ENCODE results near the gene TADA3. TPM values are rescaled to one million over a fixed set of nuclear protein-coding genes. Genes with fewer than 3 reads are reported as not detected.

Gene TADA3
- total RNA-seq, 1 donor from 2014 or later = 64.6 TPM

DNA sequence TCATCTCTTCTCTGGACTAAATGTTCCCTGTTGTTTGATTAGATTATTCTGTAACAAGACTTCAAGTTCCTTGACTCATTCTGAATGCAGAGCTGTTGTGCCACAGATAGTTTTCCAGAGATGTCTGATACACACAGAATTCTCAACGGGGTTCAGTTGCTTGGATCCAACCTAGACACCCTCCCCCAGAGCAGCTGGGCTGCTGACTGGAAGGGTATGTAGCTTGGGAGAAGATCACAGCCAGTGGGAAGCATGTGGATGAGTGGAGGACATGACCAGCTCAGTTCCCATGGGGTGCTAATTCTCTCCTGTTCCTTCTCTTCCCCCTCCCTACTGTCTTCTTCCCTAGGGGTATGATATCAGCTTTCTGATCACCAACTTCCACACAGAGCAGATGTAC, 11.2 kb upstream of the TADA3 start:
- peaks cover 77% of the 10 kb centered on the region for H3K36me3 Mint-ChIP-seq (ENCODE audit: low read depth)
- intact Hi-C loops (cut with micrococcal nuclease) = no loop called here

GRCh38 chr3:9800529-9800928, 8.3 kb upstream of the TADA3 start:
- H3K4me3 Mint-ChIP-seq = no peak overlapping the region
- intact Hi-C loops (cut with micrococcal nuclease) = no loop called here
- H3K36me3 Mint-ChIP-seq (ENCODE audit: low read depth) = peaks cover 74% of the 10 kb centered on the region
- DNase-seq = no peak
- H3K27ac Mint-ChIP-seq = no peak overlapping the region
- no peaks in the 10 kb centered on the region for H3K9me3 Mint-ChIP-seq
- H3K4me1 Mint-ChIP-seq = peaks cover 15% of the 10 kb centered on the region
- H3K27me3 Mint-ChIP-seq = no peaks in the 10 kb centered on the region

More for the DNA sequence above, 11.2 kb upstream of the TADA3 start:
- DNase-seq = no peak
- peaks cover 21% of the 10 kb centered on the region for H3K4me1 Mint-ChIP-seq
- no peaks in the 10 kb centered on the region for H3K9me3 Mint-ChIP-seq
- no peak overlapping the region for H3K4me3 Mint-ChIP-seq
- no peaks in the 10 kb centered on the region for H3K27me3 Mint-ChIP-seq
- H3K27ac Mint-ChIP-seq = no peak overlapping the region

GRCh38 chr3:9797196-9797945, 5.1 kb upstream of the TADA3 start:
- Mint-ChIP-seq H3K4me1 (peaks cover 23% of the 10 kb centered on the region), H3K27me3 (no peaks in the 10 kb centered on the region), H3K4me3 (no peak overlapping the region), H3K27ac (no peak overlapping the region), H3K9me3 (no peaks in the 10 kb centered on the region), H3K36me3 (ENCODE audit: low read depth) (peaks cover 62% of the 10 kb centered on the region)
- no peak for DNase-seq
- intact Hi-C loops (cut with micrococcal nuclease) = no loop called here

GRCh38 chr3:9795207-9795606, 2.9 kb upstream of the TADA3 start:
- intact Hi-C loops (cut with micrococcal nuclease) = no loop called here
- Mint-ChIP-seq H3K9me3 (no peaks in the 10 kb centered on the region), H3K4me3 (peak overlapping the region; percentile 57), H3K27me3 (no peaks in the 10 kb centered on the region), H3K27ac (peak overlapping the region; percentile 27), H3K36me3 (ENCODE audit: low read depth) (peaks cover 59% of the 10 kb centered on the region), H3K4me1 (peaks cover 41% of the 10 kb centered on the region)
- DNase-seq = no peak

DNA sequence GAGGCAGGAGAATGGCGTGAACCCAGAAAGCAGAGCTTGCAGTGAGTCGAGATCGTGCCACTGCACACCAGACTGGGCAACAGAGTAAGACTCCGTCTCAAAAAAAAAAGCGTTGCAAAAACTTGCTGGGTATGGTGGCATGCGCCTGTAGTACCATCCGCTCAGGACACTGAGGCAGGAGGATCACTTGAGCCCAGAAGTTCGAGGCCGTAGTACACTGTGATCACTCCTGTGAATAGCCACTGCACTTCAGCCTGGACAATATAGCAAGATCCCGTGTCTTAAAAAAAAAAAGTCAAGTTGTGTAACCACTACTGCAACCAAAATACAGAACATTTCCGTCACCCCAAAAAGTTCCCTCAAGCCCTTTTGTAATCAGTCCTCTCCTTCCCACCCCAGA, 2.1 kb upstream of the TADA3 start:
- Mint-ChIP-seq H3K27ac (peak overlapping the region; percentile 100), H3K27me3 (no peaks in the 10 kb centered on the region), H3K9me3 (no peaks in the 10 kb centered on the region), H3K36me3 (ENCODE audit: low read depth) (peaks cover 59% of the 10 kb centered on the region), H3K4me1 (peaks cover 43% of the 10 kb centered on the region), H3K4me3 (peak overlapping the region; percentile 94)
- intact Hi-C loops (cut with micrococcal nuclease) = no loop called here
- no peak for DNase-seq

DNA sequence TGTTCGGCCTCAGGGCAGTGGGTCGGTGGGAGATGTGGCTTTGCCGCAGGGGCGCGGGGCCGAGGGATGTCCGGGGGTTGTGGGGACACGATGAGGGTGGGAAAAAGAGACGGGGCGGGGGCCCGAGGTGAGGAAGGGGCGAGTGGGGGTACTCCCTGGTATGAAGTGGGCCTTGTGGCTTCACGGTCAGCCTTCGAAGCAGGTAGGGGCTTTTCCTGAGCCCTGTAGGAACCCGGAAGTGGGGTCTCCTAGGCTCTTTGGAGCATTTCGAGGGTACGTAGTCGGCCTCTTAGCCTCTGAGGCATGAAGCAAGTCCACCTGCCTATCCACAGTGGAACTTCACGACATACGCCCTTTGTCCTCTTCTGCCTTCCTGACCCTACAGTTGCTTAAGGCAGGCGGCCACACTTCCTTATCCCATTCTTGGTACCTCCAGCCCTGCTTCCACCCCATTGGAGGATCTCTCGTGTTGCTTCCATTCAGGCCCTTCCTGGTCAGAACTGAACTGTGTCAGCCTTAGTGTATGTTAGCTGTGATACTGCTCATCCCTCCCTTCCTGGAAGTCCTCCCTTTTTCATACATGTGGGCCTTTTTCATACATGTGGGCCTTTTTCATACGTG, 998 bp upstream of the TADA3 start:
- peak; percentile 81 for DNase-seq
- Mint-ChIP-seq H3K4me3 (peak overlapping the region; percentile 94), H3K9me3 (no peaks in the 10 kb centered on the region), H3K27ac (peak overlapping the region; percentile 100), H3K4me1 (peaks cover 47% of the 10 kb centered on the region), H3K36me3 (ENCODE audit: low read depth) (peaks cover 58% of the 10 kb centered on the region), H3K27me3 (no peaks in the 10 kb centered on the region)
- intact Hi-C loops (cut with micrococcal nuclease) = loop anchor here (1.0 to 2.0 kb wide), 5 partner anchors 15 to 322 kb away; partner anchors contain the start of genes BRK1, CAMK1, CRELD1 and JAGN1

GRCh38 chr3:9791790-9792404, 376 bp downstream of the TADA3 start:
- peak overlapping the region; percentile 94 for H3K4me3 Mint-ChIP-seq
- H3K27ac Mint-ChIP-seq = peak overlapping the region; percentile 100
- H3K36me3 Mint-ChIP-seq (ENCODE audit: low read depth) = peaks cover 53% of the 10 kb centered on the region
- no peaks in the 10 kb centered on the region for H3K9me3 Mint-ChIP-seq
- H3K27me3 Mint-ChIP-seq = no peaks in the 10 kb centered on the region
- intact Hi-C loops (cut with micrococcal nuclease) = loop anchor here (1.0 to 2.0 kb wide), 8 partner anchors 14 to 323 kb away; partner anchors contain the start of genes BRK1, BRPF1, CRELD1 and JAGN1
- peaks cover 50% of the 10 kb centered on the region for H3K4me1 Mint-ChIP-seq
- peak; percentile 63 for DNase-seq

GRCh38 chr3:9791127-9791526, 1.1 kb downstream of the TADA3 start:
- Mint-ChIP-seq H3K9me3 (no peaks in the 10 kb centered on the region), H3K4me1 (peaks cover 55% of the 10 kb centered on the region), H3K27ac (no peak overlapping the region), H3K36me3 (ENCODE audit: low read depth) (peaks cover 59% of the 10 kb centered on the region), H3K4me3 (peak overlapping the region; percentile 94), H3K27me3 (no peaks in the 10 kb centered on the region)
- DNase-seq = no peak
- intact Hi-C loops (cut with micrococcal nuclease) = no loop called here

DNA sequence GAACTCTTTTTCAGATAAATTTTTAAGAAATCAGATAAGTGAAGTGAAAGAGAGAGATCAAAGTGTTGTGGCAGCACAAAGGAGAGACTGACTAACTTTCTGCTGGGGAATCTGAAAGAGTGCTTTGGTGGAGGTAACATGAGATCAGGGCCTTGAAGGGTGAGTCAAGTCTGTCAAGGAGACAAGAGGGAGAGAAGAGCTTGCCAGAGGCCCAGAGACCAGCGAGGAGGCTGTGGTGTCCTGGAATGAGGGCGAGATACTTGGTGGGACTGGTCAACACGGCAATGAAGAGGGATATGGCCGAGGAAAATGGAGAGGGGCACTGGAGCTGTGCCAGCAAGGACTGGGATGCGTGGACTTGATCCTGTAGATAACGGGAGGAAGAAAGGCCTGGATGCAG, 4.6 kb downstream of the TADA3 start:
- H3K4me1 Mint-ChIP-seq = peaks cover 49% of the 10 kb centered on the region
- peaks cover 62% of the 10 kb centered on the region for H3K36me3 Mint-ChIP-seq (ENCODE audit: low read depth)
- DNase-seq = peak; percentile 67
- no peaks in the 10 kb centered on the region for H3K9me3 Mint-ChIP-seq
- H3K27ac Mint-ChIP-seq = peak overlapping the region; percentile 85
- no peaks in the 10 kb centered on the region for H3K27me3 Mint-ChIP-seq
- peak overlapping the region; percentile 62 for H3K4me3 Mint-ChIP-seq
- intact Hi-C loops (cut with micrococcal nuclease) = loop anchor here (1.0 kb wide), 1 partner anchor 9 kb away; no protein-coding TSS in a partner anchor

DNA sequence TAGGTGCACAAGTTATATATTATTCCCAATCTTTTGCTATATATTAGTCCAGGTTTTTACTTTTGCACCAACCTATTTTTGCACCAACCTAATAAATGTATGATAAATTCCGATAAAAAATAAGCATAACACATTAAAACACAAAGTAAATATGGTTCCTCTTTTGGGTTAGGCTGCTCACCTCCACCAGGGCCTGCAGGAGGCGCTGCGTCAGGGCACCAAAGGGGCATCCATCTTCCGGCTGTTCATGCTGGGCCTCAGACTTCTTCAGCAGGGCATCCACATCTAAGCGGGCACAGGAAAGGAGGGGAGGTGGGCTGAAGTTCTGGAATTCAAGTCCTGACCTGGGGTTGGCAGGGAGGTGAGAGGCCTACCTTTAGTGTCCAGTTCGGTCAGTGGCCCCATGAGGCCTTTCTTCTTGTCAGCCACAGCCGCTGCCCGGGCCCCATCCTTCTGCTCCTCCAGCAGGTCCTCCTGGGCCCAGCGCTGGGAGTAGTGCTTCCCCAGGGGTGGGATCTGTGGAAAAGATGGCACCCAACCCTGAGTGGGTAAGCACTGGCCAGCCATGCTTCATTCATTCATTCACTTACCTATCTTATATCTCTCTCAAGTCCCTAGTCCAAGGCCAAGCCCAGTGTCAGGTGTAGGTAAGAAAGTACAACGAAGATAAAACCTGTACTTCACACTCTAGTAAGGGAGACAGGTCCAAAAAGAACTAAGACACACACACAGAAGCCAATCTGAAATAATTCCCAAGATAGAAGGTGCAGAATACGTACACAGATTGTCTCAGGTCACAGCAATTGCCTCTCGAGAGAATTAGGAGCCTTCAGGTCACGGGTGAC, 5.2 kb downstream of the TADA3 start:
- Mint-ChIP-seq H3K4me3 (peak overlapping the region; percentile 62), H3K27me3 (no peaks in the 10 kb centered on the region)

DNA sequence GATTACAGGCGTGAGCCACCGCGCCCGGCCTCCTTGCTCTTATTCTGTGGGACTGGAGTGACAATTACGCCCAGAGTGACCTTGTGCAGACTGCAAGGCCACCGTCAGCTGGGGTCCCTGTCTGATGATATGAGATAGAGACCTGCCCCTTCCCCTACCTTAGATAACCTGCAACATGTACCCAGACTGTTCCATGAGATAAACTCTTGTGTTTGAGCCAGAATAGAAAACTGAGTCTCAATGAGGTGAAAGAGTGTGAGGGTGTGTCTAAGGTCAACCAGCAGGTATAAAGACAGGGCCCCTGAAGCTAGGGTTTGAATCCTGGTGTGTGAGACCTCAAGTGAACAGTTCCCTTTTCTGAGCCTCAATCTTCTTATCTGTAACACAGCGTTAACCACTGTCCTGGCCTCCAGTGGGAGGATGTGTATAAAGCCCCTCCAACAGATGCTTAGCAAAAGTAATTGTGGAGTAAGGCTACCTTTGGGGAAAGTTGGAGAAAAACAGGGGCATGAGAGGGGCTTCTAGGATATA, 6.0 kb downstream of the TADA3 start:
- Mint-ChIP-seq H3K36me3 (ENCODE audit: low read depth) (peaks cover 65% of the 10 kb centered on the region), H3K4me3 (no peak overlapping the region), H3K9me3 (no peaks in the 10 kb centered on the region), H3K4me1 (peaks cover 49% of the 10 kb centered on the region), H3K27me3 (no peaks in the 10 kb centered on the region), H3K27ac (peak overlapping the region; percentile 60)
- intact Hi-C loops (cut with micrococcal nuclease) = no loop called here
- DNase-seq = no peak

More for the DNA sequence above, 5.2 kb downstream of the TADA3 start:
- H3K27ac Mint-ChIP-seq = peak overlapping the region; percentile 85
- intact Hi-C loops (cut with micrococcal nuclease) = loop anchor here (1.0 kb wide), 1 partner anchor 9 kb away; no protein-coding TSS in a partner anchor
- no peaks in the 10 kb centered on the region for H3K9me3 Mint-ChIP-seq
- H3K4me1 Mint-ChIP-seq = peaks cover 53% of the 10 kb centered on the region
- peaks cover 65% of the 10 kb centered on the region for H3K36me3 Mint-ChIP-seq (ENCODE audit: low read depth)
- DNase-seq = no peak

GRCh38 chr3:9785602-9786001, 6.7 kb downstream of the TADA3 start:
- Mint-ChIP-seq H3K4me3 (no peak overlapping the region), H3K27ac (no peak overlapping the region), H3K4me1 (peaks cover 49% of the 10 kb centered on the region), H3K9me3 (no peaks in the 10 kb centered on the region), H3K36me3 (ENCODE audit: low read depth) (peaks cover 68% of the 10 kb centered on the region), H3K27me3 (no peaks in the 10 kb centered on the region)
- intact Hi-C loops (cut with micrococcal nuclease) = no loop called here
- DNase-seq = no peak

DNA sequence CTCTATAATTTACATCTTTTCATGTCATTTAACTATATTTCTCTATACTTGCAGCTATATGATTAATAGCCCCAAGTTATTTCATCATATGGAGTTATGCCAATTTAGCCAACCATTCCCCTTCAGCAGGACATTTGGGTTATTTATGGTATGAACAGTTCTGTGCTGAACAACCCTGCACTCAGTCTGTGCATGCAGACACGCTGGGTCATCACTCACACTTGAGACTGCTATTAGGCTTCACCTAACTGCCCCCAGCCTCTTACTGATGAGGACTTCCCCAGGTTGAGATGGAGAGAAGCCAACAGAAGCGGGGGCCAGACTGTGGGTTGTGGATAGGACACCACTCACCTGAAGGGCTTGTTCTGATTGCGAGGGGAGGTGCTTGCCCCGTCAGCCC, 7.3 kb downstream of the TADA3 start:
- Mint-ChIP-seq H3K36me3 (ENCODE audit: low read depth) (peaks cover 66% of the 10 kb centered on the region), H3K27me3 (no peaks in the 10 kb centered on the region), H3K4me1 (peaks cover 48% of the 10 kb centered on the region), H3K27ac (no peak overlapping the region), H3K4me3 (no peak overlapping the region), H3K9me3 (no peaks in the 10 kb centered on the region)
- intact Hi-C loops (cut with micrococcal nuclease) = no loop called here
- DNase-seq = no peak

All from activated CD4-positive, alpha-beta T cell treated with anti-CD3 and anti-CD28 coated beads, Interleukin-2, amount 10 ng/mL, durations not matched to agents 24 days and 14 days (primary cell).